Neural cell (in vitro differentiated cells): Measurements from ENCODE around the gene GID4.

Experiments used
- EZH2 ChIP-seq: fragments of 200-600, 300-800 bp; shearing (Covaris generic), sonication (generic); IDR thresholded peaks from 2 replicates; pipeline ENCODE4 v1.6.1; 2014; ENCODE audit warnings: antibody characterized with exemption, low read length, borderline replicate concordance, mild to moderate bottlenecking; ENCODE audit not compliant: insufficient read depth, poor library complexity, severe bottlenecking
- POLR2AphosphoS5 ChIP-seq: IDR thresholded peaks from 2 replicates; pipeline ENCODE4 v1.6.1; 2012
- RAD21 ChIP-seq: fragments of 450-650 bp; conservative IDR thresholded peaks from 2 replicates; pipeline ENCODE4 v1.6.1; 2014; ENCODE audit warnings: antibody characterized with exemption, mild to moderate bottlenecking, moderate library complexity

GRCh38 chr17:18116078-18116477, 76.9 kb downstream of the GID4 start:
- TF ChIP-seq POLR2AphosphoS5 (no peak), RAD21 (no peak), EZH2 (no peak)
